HG03095 (cell line): ENCODE measurements around the gene ADCY6.

Experiments used
- ATAC-seq: cut with Tn5 transposase; IDR thresholded peaks from one replicate; pipeline ENCODE4 v1.9.1; 2021; ENCODE audit warnings: moderate library complexity; ENCODE audit not compliant: unreplicated experiment

The ADCY6 gene

DNA sequence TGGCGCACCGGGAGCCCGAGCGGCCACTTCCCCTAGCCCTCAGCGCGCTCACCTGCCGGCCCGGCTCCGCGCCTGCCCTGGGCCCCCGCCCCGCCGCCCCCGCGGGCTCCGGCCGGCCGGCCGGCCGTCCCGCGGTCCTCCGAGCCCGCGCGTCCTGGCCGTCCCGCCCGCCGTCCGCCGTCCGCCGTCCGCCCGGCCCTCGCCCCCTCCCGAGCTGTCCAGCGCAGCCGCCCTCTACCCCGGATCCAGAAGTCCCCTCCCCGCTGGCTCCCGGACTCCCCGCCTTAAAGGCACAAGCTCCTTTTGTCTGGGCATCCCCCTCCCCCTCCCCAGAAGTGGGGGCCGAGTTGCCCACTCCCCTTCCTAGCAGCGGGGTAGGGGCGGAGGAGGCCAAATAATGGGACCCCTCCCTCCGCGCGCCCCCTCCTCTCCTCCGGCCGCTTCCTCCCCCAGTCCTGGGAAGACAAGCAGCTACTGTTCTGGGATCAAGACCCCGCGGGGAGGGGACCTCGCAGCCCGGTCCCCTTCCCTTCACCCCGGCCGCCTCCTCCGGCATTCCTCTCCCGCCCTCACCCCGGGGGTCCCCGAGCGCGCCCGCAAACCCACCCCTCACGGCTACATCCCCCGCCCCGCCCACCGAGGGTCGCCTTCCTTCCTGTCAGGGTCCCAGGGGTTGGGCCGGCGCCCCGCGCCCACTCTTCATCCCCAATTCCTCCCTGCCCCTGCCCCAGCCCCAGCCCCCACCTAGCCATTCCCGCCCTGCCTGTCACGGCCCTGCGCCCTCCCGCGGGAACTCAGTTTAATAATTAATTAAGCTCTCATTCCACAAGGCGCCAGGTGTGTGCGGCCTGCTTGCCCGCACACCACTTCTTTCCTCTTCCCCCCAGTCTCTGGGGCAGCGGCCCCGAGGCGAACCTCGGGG, at the start of gene ADCY6:
TSS of gene ADCY6 (minus strand) at position 236 of the 922 bp plus-strand sequence. CDS start 5,655 bp downstream, outside the sequence.
- no peak for ATAC-seq

DNA sequence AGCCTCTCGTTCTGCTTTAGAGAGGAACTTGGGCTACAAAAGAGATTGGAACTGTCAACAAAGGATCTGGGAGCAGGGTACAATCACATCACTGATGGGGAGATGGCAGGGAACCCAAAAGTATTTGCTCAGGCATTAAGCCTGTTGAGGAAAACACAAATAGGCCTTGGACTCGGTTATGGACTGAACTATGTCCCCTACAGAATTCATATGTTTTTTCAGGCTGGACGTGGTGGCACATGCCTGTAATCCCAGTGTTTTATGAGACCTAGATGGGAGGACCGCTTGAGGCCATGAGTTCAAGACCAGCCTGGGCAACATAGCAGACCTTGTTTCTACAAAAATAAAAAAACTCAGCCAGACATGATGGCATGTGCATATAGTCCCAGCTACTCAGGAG, 49.2 kb upstream of the ADCY6 start:
- no peak for ATAC-seq

DNA sequence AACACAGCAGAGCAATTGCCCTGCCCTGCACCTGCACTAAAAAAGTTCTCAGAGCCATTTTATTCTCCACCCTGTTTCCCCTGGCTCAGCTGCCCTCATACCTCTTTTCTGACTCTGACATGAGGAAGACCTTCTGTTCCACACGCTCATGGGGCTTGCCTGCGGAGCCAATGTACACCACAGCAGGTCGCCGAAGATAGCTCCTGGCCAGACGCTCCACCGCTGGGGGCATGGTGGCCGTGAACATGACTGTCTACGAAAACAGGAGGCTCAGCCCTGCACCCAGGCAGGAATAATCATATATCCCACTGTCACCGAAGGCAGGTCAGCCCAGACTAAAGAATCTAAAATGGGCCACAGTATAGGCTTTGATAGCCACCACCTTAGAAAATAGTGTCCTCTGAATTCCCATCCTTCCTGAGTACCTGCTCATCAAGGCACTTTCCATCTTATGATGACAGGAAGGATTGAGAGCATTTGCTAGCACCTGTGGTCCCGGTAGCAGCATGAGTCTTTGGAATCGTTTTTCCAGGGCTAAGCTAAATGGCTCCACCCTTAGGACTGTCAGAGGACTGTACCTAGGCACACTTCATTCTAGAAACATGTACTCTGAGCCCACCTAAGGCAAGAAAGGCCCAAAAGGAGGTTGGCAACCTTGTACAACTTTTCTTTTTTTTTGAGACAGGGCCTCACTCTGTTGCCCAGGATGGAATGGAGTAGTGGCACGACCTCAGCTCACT, 43.6 kb upstream of the ADCY6 start:
- ATAC-seq, result no peak

DNA sequence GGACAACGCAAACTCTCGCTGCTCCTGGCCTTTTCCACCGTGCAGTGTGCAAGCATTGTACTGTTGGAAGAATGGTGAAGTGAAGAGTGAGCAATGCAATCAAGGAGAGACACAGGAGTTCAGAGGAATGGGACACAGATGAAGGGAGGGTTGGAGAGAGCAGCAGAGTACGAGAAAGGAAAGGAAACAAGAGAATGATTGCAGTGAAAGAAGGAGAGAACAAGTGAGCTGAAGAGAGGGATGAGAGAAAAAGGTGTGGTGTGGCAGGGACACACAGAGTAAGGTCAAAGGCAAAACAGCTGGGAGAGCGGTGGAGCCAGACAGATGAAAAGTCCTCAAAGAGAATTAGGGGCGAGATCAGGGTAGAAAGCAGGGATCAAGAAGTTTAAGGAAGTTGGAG, 42.4 kb upstream of the ADCY6 start:
- no peak for ATAC-seq

DNA sequence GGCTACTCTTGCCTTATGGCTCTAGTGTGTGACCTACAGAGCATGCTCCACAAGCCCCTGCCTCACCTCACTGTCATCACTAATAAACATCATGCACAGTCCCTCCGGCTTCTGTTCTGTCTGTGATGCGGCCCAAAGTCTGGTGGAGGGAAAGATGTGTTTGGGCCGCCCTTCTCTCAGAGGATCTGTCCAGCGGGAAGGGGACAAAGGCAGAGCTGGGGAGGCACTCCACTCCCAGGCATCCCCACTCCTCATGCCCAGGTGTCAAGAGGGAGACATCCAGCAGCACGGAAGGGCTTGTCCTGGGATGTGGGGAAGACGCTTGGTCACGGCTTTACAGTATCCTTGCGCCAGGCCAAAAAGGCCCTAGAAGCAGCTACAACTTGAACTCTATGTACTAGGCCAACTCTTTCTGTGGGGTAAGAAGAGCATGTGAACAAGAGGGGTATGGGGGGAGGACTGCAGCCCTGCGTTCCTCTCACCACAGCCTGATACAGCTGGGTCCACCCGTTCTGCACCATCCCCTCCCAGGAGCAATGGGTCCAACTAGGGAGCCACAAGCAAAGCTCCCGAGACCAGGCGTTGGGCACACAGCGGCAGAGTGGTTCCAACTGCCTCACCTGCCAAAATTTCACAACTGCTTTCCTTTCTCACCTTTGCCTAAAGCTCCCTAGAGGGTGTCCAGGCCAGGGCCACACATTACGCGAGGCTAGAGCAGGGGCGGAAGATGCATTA, 40.1 kb upstream of the ADCY6 start:
- no peak for ATAC-seq

DNA sequence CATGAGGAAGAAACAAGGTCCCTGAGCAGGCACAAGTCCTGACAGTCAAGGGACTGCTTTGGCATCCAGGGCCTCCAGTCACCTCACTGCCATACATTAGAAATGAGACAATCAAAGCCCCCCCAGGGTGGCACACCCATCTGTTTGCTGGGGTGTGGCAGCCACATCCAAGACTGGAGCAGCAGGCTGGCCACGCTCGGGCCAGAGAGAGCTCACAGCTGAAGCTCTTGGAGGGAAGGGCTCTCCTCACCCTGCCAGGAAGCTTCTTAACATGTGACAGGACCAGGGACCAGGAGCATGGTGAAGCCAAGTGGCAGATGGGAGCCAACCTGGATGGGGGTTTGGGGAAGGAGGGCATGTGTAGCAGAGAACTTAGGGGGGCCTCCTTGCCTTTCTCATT, 39.4 kb upstream of the ADCY6 start:
- ATAC-seq, result no peak

DNA sequence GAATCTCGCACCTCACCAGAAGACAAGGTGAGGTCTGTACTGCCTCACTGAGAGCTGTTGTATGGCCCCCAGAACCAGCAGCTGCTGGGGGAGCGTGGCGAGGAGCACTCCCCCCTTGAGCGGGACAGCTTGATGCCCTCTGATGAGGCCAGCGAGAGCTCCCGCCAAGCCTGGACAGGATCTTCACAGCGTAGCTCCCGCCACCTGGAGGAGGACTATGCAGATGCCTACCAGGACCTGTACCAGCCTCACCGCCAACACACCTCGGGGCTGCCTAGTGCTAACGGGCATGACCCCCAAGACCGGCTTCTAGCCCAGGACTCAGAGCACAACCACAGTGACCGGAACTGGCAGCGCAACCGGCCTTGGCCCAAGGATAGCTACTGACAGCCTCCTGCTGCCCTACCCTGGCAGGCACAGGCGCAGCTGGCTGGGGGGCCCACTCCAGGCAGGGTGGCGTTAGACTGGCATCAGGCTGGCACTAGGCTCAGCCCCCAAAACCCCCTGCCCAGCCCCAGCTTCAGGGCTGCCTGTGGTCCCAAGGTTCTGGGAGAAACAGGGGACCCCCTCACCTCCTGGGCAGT, 38.7 kb upstream of the ADCY6 start:
- no peak for ATAC-seq

DNA sequence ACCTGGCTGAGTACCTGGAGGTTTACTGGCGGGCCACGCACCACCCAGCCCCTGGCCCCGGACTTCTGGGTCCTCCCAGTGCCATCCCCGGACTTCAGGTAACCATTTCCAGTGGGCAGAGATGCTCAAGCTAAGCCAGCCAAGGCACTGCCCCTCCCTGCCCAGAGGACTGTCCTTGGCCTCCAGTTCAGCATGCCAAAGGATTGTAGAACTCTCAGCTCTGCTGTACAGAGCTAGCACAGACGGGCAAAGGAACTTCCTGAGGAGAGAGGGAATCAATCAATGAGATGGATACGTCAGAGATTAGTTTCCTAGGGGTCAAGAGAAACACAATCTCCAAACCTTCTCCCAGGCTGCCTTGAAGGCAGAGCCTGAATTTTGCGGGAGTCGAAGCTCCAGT, 38.1 kb upstream of the ADCY6 start:
- ATAC-seq, result no peak

DNA sequence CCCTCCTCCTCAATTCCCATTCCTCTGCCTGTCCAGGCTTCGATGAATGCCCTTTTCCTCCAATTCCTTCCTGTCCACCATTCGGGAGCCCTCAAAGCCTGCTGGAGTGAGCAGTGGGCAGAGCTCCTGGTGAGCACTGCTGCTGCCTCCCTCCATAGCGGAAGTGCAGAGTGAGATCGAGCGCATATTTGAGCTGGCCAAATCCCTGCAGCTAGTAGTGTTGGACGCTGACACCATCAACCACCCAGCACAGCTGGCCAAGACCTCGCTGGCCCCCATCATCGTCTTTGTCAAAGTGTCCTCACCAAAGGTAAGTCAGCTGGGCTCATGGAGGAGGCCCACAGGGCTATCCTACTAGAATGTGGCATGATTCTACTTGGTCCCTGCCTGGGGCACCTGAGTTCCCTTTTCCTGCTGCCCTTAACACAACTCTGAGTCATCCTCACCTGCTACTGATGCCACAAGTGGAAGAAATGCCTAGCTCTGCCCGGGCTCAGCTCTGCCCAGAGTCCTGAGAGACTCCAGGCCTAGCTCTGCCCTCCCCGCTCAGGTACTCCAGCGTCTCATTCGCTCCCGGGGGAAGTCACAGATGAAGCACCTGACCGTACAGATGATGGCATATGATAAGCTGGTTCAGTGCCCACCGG, 37.4 kb upstream of the ADCY6 start:
- no peak for ATAC-seq

DNA sequence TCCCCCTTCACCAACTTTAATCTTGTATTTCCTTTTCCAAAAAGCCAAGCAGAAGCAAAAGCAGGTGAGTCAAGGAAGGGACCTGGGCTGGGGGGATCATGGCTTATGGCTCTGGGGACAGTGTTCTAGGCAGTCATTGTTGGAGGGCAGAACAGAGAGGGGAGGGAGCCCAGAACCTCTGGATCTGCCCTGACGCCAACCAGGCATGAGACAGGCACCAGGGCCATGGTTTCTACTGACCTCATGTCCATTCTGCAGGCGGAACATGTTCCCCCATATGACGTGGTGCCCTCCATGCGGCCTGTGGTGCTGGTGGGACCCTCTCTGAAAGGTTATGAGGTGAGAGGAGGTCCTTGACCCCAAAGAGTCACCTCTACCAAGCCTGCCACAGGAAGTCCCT, 36.0 kb upstream of the ADCY6 start:
- ATAC-seq, result no peak

DNA sequence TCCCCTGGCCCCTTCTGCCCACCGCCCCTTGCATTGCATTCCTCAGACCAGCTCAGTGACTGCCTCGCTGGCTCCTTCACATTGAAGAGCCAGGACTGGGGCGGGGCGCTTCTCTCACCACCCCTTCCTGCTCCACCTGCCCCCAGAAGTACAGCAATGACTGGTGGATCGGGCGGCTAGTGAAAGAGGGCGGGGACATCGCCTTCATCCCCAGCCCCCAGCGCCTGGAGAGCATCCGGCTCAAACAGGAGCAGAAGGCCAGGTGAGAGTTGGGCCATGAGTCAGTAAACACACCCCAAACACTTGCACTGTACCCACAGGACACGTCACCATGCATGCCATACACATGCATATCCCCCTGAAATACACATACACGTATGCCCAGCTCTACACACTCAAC, 35.2 kb upstream of the ADCY6 start:
- no peak for ATAC-seq

DNA sequence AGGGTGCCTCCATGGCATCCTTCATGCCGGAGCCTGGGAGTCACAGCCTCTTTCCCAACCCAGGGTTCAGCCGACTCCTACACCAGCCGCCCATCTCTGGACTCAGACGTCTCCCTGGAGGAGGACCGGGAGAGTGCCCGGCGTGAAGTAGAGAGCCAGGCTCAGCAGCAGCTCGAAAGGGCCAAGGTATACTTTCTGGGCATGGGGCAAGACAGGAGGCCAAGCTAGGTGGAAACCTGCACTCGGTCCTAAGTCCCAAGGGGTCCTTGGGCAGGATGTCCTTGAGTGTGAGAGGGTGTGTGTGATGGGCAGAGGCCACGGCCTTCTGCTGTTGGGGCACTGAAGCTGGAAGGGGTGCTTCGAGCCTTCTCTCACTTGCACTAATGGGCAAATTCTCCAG, 34.4 kb upstream of the ADCY6 start:
- no peak for ATAC-seq

DNA sequence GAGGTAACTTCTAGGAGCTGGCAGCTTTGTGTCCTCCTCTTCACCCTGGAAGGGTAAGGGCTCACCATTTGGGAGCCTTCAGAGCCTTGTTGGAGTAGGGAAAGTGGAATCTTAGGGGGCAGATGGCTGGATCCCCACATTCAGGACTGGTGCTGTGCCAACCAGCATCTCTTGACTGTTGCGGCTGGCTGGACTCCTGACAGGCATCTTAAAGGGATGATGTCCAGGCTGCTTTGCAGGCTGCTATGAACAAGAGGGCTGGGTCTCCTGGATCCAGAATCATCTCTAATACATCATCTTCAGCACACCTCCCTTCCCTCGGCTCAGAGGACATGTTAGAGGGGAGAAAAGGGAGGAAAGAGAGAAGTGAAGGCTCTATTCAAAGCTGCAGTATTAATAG, 33.8 kb upstream of the ADCY6 start:
- no peak for ATAC-seq

DNA sequence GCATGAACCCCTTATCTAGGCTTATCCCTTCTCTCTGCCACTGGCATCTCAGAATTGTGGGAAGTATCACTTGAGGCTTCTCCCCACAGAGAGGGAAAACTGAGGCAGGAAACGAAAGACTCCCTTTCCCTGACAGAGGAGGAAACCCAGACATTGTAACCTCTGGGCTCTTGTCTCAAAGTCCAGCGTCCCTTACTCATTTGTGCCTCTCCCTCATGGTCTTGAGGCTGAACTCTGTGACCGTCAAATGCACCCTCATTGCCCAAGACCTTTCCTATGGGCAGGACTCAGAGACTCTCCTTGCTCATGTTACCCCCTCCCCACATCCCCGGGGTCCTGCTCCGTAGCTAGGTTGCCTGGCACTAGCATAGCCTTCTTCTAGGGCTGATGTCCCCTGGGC, 33.2 kb upstream of the ADCY6 start:
- no peak for ATAC-seq

DNA sequence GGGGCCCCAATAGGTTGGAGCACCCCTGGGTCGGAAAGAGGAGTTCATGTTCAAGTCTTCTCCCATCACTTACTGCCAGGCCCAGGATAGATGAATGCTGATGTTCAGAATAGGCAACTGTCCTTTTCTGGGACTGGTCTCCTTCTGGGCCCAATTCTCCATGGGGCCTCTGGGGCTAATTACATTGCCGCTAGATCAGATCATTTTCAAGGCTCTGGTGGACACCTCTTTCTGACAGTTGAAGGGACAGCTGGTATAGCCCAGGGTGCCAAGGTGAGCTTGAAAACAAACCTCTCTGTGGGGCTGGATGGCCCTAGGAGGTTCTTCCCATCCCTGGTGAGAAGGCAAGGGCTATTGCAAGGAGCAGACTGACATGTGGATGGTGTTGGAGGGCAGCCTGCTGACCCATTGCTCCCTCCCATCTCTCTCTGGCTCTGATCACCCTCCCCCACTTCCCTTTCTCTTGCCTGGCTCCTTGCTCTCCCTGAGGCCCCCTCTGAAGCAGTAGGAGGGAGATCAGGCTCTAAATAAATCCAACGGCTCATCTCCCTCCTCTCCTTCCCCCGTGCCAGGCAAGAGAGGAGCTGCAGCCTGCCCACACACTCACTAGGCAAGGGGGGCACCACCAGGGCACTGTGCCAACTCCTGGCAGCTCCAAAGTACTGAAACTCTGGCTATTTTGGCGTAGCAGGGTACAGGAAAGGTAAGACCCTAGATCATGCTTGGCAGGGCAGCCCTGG, 31.3 kb upstream of the ADCY6 start:
- ATAC-seq, result no peak

DNA sequence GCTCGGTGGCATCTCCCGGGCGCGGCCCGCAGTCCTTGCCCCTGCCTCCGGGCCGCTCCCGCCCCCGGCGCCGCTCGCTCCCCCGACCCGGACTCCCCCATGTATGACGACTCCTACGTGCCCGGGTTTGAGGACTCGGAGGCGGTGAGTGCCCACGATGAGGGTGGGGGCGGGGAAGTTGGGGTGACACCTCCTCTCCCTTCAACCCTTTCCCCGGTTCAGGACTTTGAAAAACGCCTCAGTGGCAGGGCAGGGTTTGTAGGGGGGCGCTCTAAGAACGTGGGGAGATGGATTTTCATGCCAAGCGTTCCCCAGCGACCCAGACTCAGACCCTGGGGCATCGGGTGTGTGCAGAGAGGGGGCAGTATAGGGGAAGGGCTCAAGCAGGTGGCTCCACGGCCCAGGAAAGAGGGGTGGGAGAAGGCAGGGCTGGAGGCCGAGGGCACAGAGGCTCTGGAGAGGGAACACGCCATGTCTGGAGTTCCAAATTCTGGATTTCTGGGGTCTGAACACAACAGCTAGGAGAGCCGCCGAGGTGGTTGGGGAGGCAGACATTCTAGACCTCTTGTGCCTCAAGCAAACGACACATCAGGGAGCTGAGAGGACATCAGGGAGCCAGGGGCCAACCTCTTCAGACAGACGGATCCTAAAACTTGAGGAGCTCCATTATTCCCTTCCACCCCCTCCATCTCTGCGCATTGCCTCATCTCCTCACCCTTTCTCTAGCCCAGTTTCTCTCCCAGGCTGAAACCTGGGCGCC, 30.1 kb upstream of the ADCY6 start:
- ATAC-seq, result no peak

DNA sequence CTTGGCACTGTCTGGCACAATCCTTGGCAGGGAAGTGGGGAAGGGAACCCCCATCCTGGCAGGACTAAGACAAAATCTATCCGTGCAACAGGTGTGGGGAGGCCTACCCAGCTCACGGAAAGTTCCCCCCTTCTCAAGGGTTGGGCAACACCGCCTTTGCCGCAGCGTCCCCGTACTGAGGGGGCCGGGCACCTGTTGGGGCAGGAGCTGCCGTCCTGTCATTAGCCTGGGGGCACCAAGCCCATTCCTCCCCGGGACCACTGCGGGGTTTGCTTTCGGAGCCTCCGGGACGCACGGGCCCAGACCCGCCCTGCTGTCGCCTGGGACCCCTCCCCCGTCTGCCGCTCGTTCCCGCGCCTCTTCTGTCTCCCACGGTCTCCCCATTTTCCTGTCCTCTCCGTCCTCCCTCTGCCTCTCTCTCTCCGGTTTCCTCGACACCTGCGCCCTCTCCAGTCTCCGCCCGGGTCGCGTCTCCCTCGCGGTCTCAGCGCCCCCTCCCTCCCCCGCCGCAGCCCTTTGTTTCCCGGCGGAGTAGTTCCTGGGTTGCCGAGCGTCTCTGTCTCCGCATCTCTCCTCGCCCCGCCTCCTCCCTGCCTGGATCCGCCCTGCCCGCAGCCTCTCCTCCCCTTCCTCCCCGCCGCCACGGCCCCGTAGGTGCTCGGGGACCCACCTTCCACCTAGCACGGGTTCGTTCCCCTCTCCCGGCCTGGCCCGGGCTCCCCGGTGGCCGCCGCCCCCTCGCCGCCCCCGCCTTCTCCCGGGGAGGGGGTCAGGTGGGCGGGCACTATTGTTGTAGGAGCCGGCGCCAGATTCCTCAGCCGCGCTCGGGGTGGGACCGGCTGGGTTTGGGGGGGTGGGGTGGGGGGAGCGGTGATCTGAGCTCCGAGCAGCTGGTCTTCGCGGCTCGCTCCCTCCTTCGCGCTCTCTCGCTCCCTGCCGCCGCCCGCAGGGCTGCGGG, 29.3 kb upstream of the ADCY6 start, which contains the start of gene CACNB3:
TSS of gene CACNB3 (plus strand) at position 624 of the 958 bp plus-strand sequence. CDS start 434 bp downstream, outside the sequence.
- ATAC-seq, result no peak
